Ishikawa (cell line): ENCODE measurements around the gene TCF7L2.

Experiments
- CEBPB ChIP-seq: IDR thresholded peaks from 2 replicates; pipeline ENCODE4 v1.6.1; 2012
- CREB1 ChIP-seq: IDR thresholded peaks from 2 replicates; pipeline ENCODE4 v1.6.1; 2012; ENCODE audit warnings: low read depth
- EGR1 ChIP-seq: IDR thresholded peaks from 2 replicates; pipeline ENCODE4 v1.6.1; 2012
- EP300 ChIP-seq: IDR thresholded peaks from 2 replicates; pipeline ENCODE4 v1.6.1; 2012; ENCODE audit warnings: borderline replicate concordance
- FOXM1 ChIP-seq: IDR thresholded peaks from 2 replicates; pipeline ENCODE4 v1.6.1; 2012; ENCODE audit warnings: low read depth, borderline replicate concordance
- NFIC ChIP-seq: IDR thresholded peaks from 2 replicates; pipeline ENCODE4 v1.6.1; 2012
- RAD21 ChIP-seq: IDR thresholded peaks from 2 replicates; pipeline ENCODE4 v1.6.1; 2012; ENCODE audit warnings: low read depth
- TCF12 ChIP-seq: IDR thresholded peaks from 2 replicates; pipeline ENCODE4 v1.6.1; 2012; ENCODE audit warnings: low read depth
- TEAD4 ChIP-seq: IDR thresholded peaks from 2 replicates; pipeline ENCODE4 v1.6.1; 2012
- YY1 ChIP-seq: IDR thresholded peaks from 2 replicates; pipeline ENCODE4 v1.6.1; 2012; ENCODE audit warnings: low read depth
- ZBTB7A ChIP-seq: IDR thresholded peaks from 2 replicates; pipeline ENCODE4 v1.6.1; 2012; ENCODE audit warnings: low read depth
- TF ChIP-seq, protein P1 (sequence below): IDR thresholded peaks from 2 replicates; pipeline ENCODE4 v1.6.1; 2012
- TF ChIP-seq, protein P2 (sequence below): IDR thresholded peaks from 2 replicates; pipeline ENCODE4 v1.6.1; 2012
- TF ChIP-seq, protein P3 (sequence below): IDR thresholded peaks from 2 replicates; pipeline ENCODE4 v1.6.1; 2012; ENCODE audit warnings: low read depth, mild to moderate bottlenecking

The TCF7L2 gene

DNA sequence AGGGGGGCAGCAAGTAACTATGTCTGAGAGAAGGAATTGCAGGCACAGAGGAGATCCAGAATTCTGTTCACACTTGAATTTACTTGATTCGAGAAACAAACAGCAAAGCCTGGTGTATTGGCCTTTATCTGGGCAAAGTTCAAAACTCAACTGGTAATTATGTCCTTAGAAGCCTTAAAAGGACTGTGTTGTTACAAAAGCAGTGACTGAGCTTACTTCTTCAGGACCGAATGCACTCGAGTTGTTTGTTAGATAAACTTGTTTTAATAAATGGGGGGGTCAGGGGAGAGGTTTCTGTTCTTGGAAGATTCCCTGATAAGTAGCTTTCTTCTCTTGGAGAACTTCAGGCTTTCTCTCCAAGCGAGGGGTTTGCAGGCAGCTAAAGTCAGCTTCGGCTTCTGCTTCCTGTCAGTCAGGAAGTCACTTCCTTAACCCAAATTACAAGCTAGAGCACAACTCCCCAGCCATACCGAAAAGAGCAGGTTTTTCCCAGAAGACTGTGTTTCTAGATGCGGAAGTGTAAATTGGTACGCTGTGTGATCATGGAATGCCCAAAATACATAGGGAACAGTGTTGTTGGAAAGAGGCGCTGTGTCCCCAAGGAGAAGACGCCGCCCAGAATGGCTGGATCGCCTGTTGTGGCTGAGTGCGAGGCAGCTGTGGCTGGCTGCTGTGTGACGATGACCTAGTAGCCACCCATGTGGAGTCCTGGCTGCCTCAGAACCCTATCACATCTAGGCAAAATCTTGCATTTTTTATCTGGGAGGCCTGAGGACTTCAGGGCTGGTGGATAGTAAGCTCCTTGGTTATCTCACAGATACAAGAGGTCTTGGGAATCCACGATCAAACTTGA, 110.4 kb downstream of the TCF7L2 start:
- no peak for TF ChIP-seq YY1
- no peak for TF ChIP-seq EP300
- TF ChIP-seq NFIC = no peak
- TF ChIP-seq RAD21 = no peak
- TF ChIP-seq CREB1 = no peak
- TF ChIP-seq ZBTB7A = no peak
- no peak for TF ChIP-seq CEBPB
- TF ChIP-seq, protein P1, sequence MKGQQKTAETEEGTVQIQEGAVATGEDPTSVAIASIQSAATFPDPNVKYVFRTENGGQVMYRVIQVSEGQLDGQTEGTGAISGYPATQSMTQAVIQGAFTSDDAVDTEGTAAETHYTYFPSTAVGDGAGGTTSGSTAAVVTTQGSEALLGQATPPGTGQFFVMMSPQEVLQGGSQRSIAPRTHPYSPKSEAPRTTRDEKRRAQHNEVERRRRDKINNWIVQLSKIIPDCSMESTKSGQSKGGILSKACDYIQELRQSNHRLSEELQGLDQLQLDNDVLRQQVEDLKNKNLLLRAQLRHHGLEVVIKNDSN = no peak
- TF ChIP-seq, protein P2, sequence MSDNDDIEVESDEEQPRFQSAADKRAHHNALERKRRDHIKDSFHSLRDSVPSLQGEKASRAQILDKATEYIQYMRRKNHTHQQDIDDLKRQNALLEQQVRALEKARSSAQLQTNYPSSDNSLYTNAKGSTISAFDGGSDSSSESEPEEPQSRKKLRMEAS = no peak
- TF ChIP-seq, protein P3, sequence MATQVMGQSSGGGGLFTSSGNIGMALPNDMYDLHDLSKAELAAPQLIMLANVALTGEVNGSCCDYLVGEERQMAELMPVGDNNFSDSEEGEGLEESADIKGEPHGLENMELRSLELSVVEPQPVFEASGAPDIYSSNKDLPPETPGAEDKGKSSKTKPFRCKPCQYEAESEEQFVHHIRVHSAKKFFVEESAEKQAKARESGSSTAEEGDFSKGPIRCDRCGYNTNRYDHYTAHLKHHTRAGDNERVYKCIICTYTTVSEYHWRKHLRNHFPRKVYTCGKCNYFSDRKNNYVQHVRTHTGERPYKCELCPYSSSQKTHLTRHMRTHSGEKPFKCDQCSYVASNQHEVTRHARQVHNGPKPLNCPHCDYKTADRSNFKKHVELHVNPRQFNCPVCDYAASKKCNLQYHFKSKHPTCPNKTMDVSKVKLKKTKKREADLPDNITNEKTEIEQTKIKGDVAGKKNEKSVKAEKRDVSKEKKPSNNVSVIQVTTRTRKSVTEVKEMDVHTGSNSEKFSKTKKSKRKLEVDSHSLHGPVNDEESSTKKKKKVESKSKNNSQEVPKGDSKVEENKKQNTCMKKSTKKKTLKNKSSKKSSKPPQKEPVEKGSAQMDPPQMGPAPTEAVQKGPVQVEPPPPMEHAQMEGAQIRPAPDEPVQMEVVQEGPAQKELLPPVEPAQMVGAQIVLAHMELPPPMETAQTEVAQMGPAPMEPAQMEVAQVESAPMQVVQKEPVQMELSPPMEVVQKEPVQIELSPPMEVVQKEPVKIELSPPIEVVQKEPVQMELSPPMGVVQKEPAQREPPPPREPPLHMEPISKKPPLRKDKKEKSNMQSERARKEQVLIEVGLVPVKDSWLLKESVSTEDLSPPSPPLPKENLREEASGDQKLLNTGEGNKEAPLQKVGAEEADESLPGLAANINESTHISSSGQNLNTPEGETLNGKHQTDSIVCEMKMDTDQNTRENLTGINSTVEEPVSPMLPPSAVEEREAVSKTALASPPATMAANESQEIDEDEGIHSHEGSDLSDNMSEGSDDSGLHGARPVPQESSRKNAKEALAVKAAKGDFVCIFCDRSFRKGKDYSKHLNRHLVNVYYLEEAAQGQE = no peak

DNA sequence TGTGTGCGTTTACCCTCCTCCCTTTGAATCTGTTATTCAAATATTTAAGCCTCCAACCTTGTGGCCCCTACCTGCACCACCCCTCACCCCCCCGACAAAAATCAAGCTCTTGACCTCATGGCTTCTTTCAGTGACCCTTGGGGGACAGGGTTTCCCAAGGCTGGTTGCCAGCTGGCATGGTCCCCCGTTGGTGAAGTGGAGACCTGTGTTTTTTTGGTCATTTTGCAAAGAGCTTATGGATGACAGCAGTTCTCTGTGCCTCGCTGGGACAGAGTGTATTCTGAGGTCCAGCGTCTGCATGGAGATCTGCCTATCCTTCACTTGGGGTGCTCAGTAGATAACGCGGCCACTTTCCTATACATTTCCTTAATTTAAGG, 111.0 kb downstream of the TCF7L2 start:
- TF ChIP-seq EGR1 (no peak), RAD21 (no peak), YY1 (no peak), NFIC (no peak), TEAD4 (no peak), ZBTB7A (no peak), FOXM1 (no peak), EP300 (no peak), TCF12 (no peak)
- TF ChIP-seq, protein P3 = no peak
- TF ChIP-seq, protein P2 = no peak
- TF ChIP-seq, protein P1 = no peak

DNA sequence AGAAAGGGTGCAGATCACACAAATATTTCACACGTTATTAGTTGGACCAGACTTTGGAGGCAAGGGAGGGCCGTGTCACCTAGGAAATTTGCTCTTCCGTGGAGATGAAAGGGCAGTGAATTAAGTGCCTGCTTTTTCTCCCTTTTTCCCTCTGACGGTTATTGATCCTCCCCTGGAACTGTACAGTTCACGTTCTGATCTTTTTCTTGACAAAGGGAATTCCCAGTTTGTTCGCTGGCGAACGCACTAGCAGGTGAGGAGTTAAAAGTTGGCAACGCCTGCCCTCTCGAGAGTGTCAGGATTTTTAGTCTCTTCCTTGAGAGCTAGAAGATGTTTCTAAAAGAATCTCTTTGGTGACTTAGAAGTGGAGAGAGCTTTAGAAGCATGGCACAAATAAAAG, 111.5 kb downstream of the TCF7L2 start:
- TF ChIP-seq CREB1 (no peak), FOXM1 (no peak)
- TF ChIP-seq, protein P3 = no peak

DNA sequence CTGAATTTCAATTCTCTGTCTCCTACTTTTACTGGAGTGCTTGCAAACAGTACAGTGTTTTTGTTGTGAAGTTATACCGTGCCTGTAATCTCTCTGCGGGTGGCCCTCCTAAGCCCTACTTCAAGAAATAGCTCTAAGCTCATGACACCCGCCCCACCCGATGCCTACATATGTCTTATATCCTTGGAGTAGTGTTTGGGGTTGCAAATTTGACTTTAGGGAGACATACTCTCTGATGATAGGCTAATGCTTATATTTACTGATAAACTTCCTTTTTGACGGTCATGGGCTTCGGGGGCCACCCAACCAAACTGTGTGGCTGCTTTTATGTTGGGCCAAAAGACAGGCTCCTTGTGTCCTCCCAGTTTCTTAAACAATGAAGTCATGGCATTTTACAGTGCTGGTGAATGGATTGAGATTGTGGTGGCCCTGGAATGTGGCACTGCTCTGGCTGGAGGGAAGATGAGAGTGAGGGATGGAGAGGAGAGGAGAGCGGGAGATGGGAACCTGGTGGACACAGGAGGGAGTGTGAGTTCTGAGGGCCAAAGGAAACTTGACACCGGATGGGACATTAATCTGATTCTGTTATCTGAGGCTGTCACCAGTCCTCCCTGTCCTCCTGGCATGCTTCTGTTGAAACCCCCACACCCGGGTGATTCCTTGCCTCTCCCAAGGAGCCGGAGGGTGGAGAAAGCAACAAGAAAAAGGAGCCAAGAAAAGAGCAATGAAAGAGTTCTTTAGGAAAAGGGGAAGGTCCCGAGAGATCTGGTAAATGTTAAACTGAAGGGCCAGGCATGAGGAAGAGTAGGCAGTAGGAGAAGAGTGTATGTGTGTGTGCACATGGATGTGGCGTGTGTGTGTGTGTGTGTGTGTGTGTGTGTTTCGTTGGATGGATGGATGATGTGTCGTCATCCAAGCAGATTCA, 113.3 kb downstream of the TCF7L2 start:
- TF ChIP-seq ZBTB7A = no peak
- TF ChIP-seq CEBPB = no peak
- TF ChIP-seq CREB1 = no peak
- TF ChIP-seq, protein P1 = no peak
- TF ChIP-seq YY1 = no peak
- TF ChIP-seq NFIC = no peak
- TF ChIP-seq, protein P3 = no peak
- TF ChIP-seq, protein P2 = no peak
- TF ChIP-seq FOXM1 = no peak
- no peak for TF ChIP-seq TCF12
